Neural progenitor cell (in vitro differentiated cells): Measurements from ENCODE around the gene TKT. TPM values are rescaled to one million over a fixed set of nuclear protein-coding genes. Genes with fewer than 3 reads are reported as not detected.
A peak's percentile ranks its signal among the peaks of the same experiment; 100 is the strongest.

Experiments
- DNase-seq: peaks from one replicate; pipeline ENCODE4 v3.0.0-alpha.2; 2016; ENCODE audit warnings: low spot score
- H2AFZ ChIP-seq: fragments of 200-600 bp; sonication (generic); replicated peaks from 2 replicates; pipeline ENCODE4 v1.6.1; 2016; ENCODE audit warnings: antibody characterized with exemption
- H3F3A ChIP-seq: fragments of 200-600 bp; sonication (generic); 2 replicates; pipeline ENCODE4 v1.6.1; 2016; ENCODE audit warnings: antibody characterized with exemption, low read depth
- H3K27ac ChIP-seq: fragments of 200-600 bp; sonication (generic); 2 replicates; pipeline ENCODE4 v1.5.1; 2016; ENCODE audit warnings: mild to moderate bottlenecking
- H3K27me3 ChIP-seq: fragments of 200-600 bp; sonication (generic); 2 replicates; pipeline ENCODE4 v1.6.1; 2016; ENCODE audit warnings: mild to moderate bottlenecking, moderate library complexity
- H3K36me3 ChIP-seq: fragments of 200-600 bp; sonication (generic); 2 replicates; pipeline ENCODE4 v1.5.1; 2016
- H3K4me1 ChIP-seq: fragments of 200-600 bp; sonication (generic); 2 replicates; pipeline ENCODE4 v1.6.1; 2016; ENCODE audit warnings: mixed run types
- H3K4me2 ChIP-seq: fragments of 200-600 bp; sonication (generic); 2 replicates; pipeline ENCODE4 v1.6.1; 2016
- H3K4me3 ChIP-seq: fragments of 200-600 bp; sonication (generic); 2 replicates; pipeline ENCODE4 v1.5.1; 2016
- H3K79me2 ChIP-seq: fragments of 200-600 bp; sonication (generic); 2 replicates; pipeline ENCODE4 v1.6.1; 2016; ENCODE audit warnings: low read depth
- H3K9ac ChIP-seq: fragments of 200-600 bp; sonication (generic); 2 replicates; pipeline ENCODE4 v1.6.1; 2016
- H3K9me3 ChIP-seq: fragments of 200-600 bp; sonication (generic); 2 replicates; pipeline ENCODE4 v1.5.1; 2016; ENCODE audit warnings: low read depth
- H4K20me1 ChIP-seq: fragments of 200-600 bp; sonication (generic); 2 replicates; pipeline ENCODE4 v1.6.1; 2016; ENCODE audit warnings: low read depth
- H3K27ac Mint-ChIP-seq: 3 replicates; pipeline ENCODE4 v1.8.0; 2021; ENCODE audit warnings: mixed read lengths
- H3K27me3 Mint-ChIP-seq: 2 replicates; pipeline ENCODE4 v1.8.0; 2022; ENCODE audit warnings: low read depth, mild to moderate bottlenecking, inconsistent platforms, moderate library complexity, mixed read lengths; ENCODE audit not compliant: insufficient read depth
- H3K36me3 Mint-ChIP-seq: 3 replicates; pipeline ENCODE4 v1.8.0; 2021; ENCODE audit warnings: mixed read lengths
- H3K4me1 Mint-ChIP-seq: 3 replicates; pipeline ENCODE4 v1.8.0; 2021; ENCODE audit warnings: mixed read lengths
- H3K4me3 Mint-ChIP-seq: 3 replicates; pipeline ENCODE4 v1.8.0; 2021; ENCODE audit warnings: mild to moderate bottlenecking, moderate library complexity, mixed read lengths
- H3K9me3 Mint-ChIP-seq: 3 replicates; pipeline ENCODE4 v1.8.0; 2020; ENCODE audit warnings: mixed read lengths
- EZH2 ChIP-seq: fragments of 200-600 bp; sonication (generic); IDR thresholded peaks from 2 replicates; pipeline ENCODE4 v1.6.1; 2017; ENCODE audit warnings: antibody characterized with exemption, mild to moderate bottlenecking, moderate library complexity
- EZH2phosphoT487 ChIP-seq: fragments of 200-600 bp; sonication (generic); IDR thresholded peaks from 2 replicates; pipeline ENCODE4 v1.6.1; 2017; ENCODE audit warnings: antibody characterized with exemption
- total RNA-seq: library from RNA; depleted of rRNA; stranded (reverse); fragments of >200 nt; gene quantifications from 2 replicates; pipeline ENCODE4 v1.2.3, GENCODE V29; 2015; ENCODE audit warnings: low replicate concordance
- TF ChIP-seq, protein P1 (sequence below): fragments of 200-600 bp; sonication (generic); IDR thresholded peaks from 2 replicates; pipeline ENCODE4 v1.5.1; 2017; ENCODE audit warnings: antibody characterized with exemption, mild to moderate bottlenecking

Gene TKT
- total RNA-seq, 1 donor from 2014 or later: 292 TPM

DNA sequence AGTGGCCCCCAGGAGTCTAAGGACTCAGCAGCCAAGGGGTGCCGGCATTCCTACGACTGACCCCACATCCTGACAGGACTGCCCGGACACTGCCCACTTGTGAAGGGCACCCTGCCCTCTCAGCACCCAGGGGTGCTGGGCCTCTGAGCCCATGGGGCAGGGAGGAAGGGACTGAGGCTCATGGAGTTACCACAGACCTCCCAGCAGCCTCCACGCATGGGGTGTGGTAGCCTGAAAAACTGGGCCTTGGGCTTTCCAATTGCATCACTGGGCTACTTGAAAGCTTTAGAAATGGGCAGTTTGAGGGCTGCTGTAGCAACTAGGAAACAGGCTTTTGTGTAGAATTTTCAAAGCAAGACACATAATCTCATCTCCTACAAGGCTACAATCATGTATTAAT is 13.2 kb downstream of the TKT start:
- peak overlapping the region; percentile 7 for H3K4me2 ChIP-seq
- H2AFZ ChIP-seq: no peak overlapping the region
- H3K27ac Mint-ChIP-seq: no peak overlapping the region
- no peak for DNase-seq
- no peaks in the 10 kb centered on the region for H3K36me3 ChIP-seq
- H3K9me3 ChIP-seq: no peaks in the 10 kb centered on the region
- H3K79me2 ChIP-seq: peaks cover 69% of the 10 kb centered on the region
- H3K27me3 Mint-ChIP-seq: peaks cover 4% of the 10 kb centered on the region
- H3K4me1 ChIP-seq: peaks cover 21% of the 10 kb centered on the region
- TF ChIP-seq, protein P1, sequence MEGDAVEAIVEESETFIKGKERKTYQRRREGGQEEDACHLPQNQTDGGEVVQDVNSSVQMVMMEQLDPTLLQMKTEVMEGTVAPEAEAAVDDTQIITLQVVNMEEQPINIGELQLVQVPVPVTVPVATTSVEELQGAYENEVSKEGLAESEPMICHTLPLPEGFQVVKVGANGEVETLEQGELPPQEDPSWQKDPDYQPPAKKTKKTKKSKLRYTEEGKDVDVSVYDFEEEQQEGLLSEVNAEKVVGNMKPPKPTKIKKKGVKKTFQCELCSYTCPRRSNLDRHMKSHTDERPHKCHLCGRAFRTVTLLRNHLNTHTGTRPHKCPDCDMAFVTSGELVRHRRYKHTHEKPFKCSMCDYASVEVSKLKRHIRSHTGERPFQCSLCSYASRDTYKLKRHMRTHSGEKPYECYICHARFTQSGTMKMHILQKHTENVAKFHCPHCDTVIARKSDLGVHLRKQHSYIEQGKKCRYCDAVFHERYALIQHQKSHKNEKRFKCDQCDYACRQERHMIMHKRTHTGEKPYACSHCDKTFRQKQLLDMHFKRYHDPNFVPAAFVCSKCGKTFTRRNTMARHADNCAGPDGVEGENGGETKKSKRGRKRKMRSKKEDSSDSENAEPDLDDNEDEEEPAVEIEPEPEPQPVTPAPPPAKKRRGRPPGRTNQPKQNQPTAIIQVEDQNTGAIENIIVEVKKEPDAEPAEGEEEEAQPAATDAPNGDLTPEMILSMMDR: no peak
- TF ChIP-seq EZH2phosphoT487 (no peak), EZH2 (no peak)
- H3F3A ChIP-seq: peaks cover 6% of the 10 kb centered on the region
- peaks cover under 1% of the 10 kb centered on the region for H3K9me3 Mint-ChIP-seq
- H3K27ac ChIP-seq: no peak overlapping the region
- no peak overlapping the region for H3K4me3 ChIP-seq
- peaks cover 85% of the 10 kb centered on the region for H4K20me1 ChIP-seq
- H3K27me3 ChIP-seq: no peaks in the 10 kb centered on the region
- H3K4me1 Mint-ChIP-seq: peaks cover 23% of the 10 kb centered on the region
- peaks cover 26% of the 10 kb centered on the region for H3K36me3 Mint-ChIP-seq
- no peak overlapping the region for H3K4me3 Mint-ChIP-seq
- no peak overlapping the region for H3K9ac ChIP-seq

DNA sequence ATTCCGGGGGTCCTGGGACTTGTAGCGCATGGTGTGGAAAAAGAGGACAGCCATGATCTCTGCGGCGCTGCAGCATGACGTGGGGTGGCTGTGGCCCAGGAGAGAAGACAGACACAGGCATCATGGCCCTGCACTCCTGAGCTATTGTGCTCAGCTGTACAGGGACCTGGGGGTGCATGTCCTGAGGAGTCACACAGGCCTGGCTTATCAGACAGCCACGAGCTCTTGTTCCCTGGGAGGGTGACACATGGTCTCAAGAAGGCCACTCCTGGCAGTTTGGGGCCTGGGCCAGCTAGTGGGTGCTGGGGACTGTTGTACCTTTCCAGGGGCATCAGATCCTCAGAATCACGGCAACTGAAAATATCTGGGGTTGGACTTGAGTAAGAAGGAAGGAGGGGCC is 13.7 kb downstream of the TKT start:
- no peak overlapping the region for H3K4me3 ChIP-seq
- peaks cover 6% of the 10 kb centered on the region for H3F3A ChIP-seq
- Mint-ChIP-seq H3K27me3 (peaks cover 4% of the 10 kb centered on the region), H3K4me1 (peaks cover 23% of the 10 kb centered on the region), H3K36me3 (peaks cover 26% of the 10 kb centered on the region), H3K4me3 (no peak overlapping the region), H3K27ac (peak overlapping the region; percentile 79), H3K9me3 (no peaks in the 10 kb centered on the region)
- no peak overlapping the region for H3K9ac ChIP-seq
- TF ChIP-seq EZH2phosphoT487: no peak
- no peak for TF ChIP-seq EZH2
- TF ChIP-seq, protein P1: no peak
- H3K27ac ChIP-seq: no peak overlapping the region
- no peaks in the 10 kb centered on the region for H3K27me3 ChIP-seq
- no peak overlapping the region for H2AFZ ChIP-seq
- peaks cover 64% of the 10 kb centered on the region for H3K79me2 ChIP-seq
- no peak for DNase-seq
- H4K20me1 ChIP-seq: peaks cover 80% of the 10 kb centered on the region
- H3K36me3 ChIP-seq: no peaks in the 10 kb centered on the region
- H3K4me1 ChIP-seq: peaks cover 21% of the 10 kb centered on the region
- no peak overlapping the region for H3K4me2 ChIP-seq
- H3K9me3 ChIP-seq: no peaks in the 10 kb centered on the region

DNA sequence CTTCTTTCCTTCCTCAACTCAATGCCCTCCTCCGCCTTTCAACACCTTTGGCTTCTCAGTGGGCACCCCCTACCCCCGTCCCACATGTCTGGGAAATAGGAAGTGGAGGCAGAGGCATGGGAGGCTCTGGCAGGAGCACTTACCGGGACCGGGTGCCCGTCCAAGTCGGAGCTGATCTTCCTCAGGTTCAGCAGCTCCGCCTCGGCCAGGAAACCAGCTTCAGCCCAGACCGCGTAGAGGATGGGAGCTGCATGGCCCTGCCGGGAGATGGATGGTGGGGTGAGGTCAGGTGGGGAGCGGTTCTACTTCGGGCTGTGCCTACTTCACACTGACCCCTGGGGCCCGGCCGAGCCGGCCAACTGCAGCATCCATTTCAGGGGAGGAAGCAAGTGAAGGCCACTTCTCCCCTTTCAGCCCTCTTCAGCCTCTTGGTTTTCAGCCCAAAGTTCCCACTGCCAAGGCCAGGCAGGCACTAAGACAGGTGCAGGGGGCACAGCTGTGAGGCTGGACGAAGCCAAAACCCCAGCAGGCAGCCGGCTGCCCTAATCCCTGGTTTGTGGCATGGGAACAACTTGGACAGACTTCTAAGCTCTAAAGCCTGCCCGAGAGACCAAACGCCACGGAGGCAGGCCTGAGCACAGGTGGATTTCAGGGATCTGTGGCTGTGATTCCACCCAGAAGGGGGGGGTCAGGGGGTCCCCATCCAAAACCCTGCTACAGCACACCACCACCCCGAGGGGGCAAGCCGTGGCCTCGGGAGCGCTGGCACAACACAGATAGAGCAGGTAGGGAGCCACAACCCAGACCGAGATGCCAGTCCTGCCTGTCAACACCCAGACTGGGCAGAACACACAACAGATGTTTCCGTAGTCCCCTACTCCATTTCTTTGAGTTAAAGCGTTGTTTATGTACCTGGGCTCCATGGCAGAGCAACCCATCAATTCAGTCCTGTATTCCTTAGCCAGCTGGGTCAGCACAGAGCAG is 14.5 kb downstream of the TKT start:
- H3K4me1 ChIP-seq: peaks cover 21% of the 10 kb centered on the region
- H3K4me2 ChIP-seq: no peak overlapping the region
- Mint-ChIP-seq H3K36me3 (peaks cover 27% of the 10 kb centered on the region), H3K9me3 (no peaks in the 10 kb centered on the region), H3K27me3 (peaks cover 4% of the 10 kb centered on the region), H3K27ac (no peak overlapping the region), H3K4me1 (peaks cover 26% of the 10 kb centered on the region), H3K4me3 (no peak overlapping the region)
- no peaks in the 10 kb centered on the region for H3K36me3 ChIP-seq
- no peaks in the 10 kb centered on the region for H3K9me3 ChIP-seq
- no peak overlapping the region for H3K9ac ChIP-seq
- TF ChIP-seq EZH2phosphoT487: no peak
- no peak for TF ChIP-seq EZH2
- TF ChIP-seq, protein P1: no peak
- H3K27me3 ChIP-seq: no peaks in the 10 kb centered on the region
- no peak overlapping the region for H2AFZ ChIP-seq
- H3F3A ChIP-seq: peaks cover 6% of the 10 kb centered on the region
- no peak overlapping the region for H3K27ac ChIP-seq
- peaks cover 55% of the 10 kb centered on the region for H3K79me2 ChIP-seq
- peaks cover 73% of the 10 kb centered on the region for H4K20me1 ChIP-seq
- DNase-seq: no peak
- no peak overlapping the region for H3K4me3 ChIP-seq
